ENCODE data around the gene MPRIP. TPM values are rescaled to one million over a fixed set of nuclear protein-coding genes. Genes with fewer than 3 reads are reported as not detected.

The MPRIP gene
- total RNA-seq, 1 experiment from 2014 or later, result 258 TPM

GRCh38 chr17:17087424-17088015, 45.3 kb downstream of the MPRIP start:
- Histone ChIP-seq H3K27ac (ENCODE audit: low read depth, low read length) (no peak overlapping the region), H3K4me1 (ENCODE audit: control insufficient read depth in 1 of 2, insufficient read depth in 2 of 2, low read length in 2 of 2) (peaks cover 8 to 31% of the 10 kb centered on the region in 2 experiments), H3K36me3 (ENCODE audit: control insufficient read depth in 1 of 2, insufficient read depth in 2 of 2, low read length in 2 of 2) (peaks cover 0 to 13% of the 10 kb centered on the region in 2 experiments; a peak in 1 of 4 replicates), H2AFZ (ENCODE audit: low read depth, low read length, poor library complexity, severe bottlenecking) (no peak overlapping the region), H3K9me3 (ENCODE audit: control insufficient read depth in 1 of 2, insufficient read depth in 1 of 2, low read depth in 1 of 2, low read length in 2 of 2) (no peaks in the 10 kb centered on the region), H3K9me2 (ENCODE audit: insufficient read depth) (no peaks in the 10 kb centered on the region), H4K20me1 (ENCODE audit: insufficient read depth) (peaks cover 3% of the 10 kb centered on the region; the same call in 1 of the 2 replicates), H3K4me2 (ENCODE audit: low read length) (no peak overlapping the region), H3K27me3 (ENCODE audit: insufficient read depth, low read length) (no peaks in the 10 kb centered on the region), H3K9ac (ENCODE audit: low read length) (no peak overlapping the region), H3K4me3 (replicated peaks in 1 of 2; ENCODE audit: low read depth in 1 of 2, low read length in 2 of 2) (no peak overlapping the region), H3K79me2 (ENCODE audit: insufficient read depth, low read length) (peaks cover 91% of the 10 kb centered on the region)
- CTCF ChIA-PET, result no interaction called here
- BruUV-seq (replicated peaks), result no TSS peak
- RAD21 ChIA-PET (ENCODE audit: low non-redundant PET in 1 of 2, low total read pairs in 2 of 2, uncharacterized antibody in 2 of 2, unreplicated experiment in 2 of 2), result no interaction called here
- ATAC-seq (no peak), DNase-seq (ENCODE audit: low read depth, low spot score) (no peak)
- POLR2A ChIA-PET, result no interaction called here
- no peak for TF ChIP-seq JUND (IDR thresholded peaks at IDR 0.05)
- intact Hi-C loops (cut with micrococcal nuclease), result no loop called here

- DNase-seq (ENCODE audit: low read depth, low spot score) (no peak), ATAC-seq (no peak)
- Histone ChIP-seq H3K9ac (ENCODE audit: low read length) (no peak overlapping the region), H3K79me2 (ENCODE audit: insufficient read depth, low read length) (peaks cover 91% of the 10 kb centered on the region), H3K27ac (ENCODE audit: low read depth, low read length) (no peak overlapping the region), H2AFZ (ENCODE audit: low read depth, low read length, poor library complexity, severe bottlenecking) (no peak overlapping the region), H4K20me1 (ENCODE audit: insufficient read depth) (peaks cover 3% of the 10 kb centered on the region; the same call in 1 of the 2 replicates), H3K9me3 (ENCODE audit: control insufficient read depth in 1 of 2, insufficient read depth in 1 of 2, low read depth in 1 of 2, low read length in 2 of 2) (no peaks in the 10 kb centered on the region), H3K4me1 (ENCODE audit: control insufficient read depth in 1 of 2, insufficient read depth in 2 of 2, low read length in 2 of 2) (peaks cover 8 to 31% of the 10 kb centered on the region in 2 experiments), H3K36me3 (ENCODE audit: control insufficient read depth in 1 of 2, insufficient read depth in 2 of 2, low read length in 2 of 2) (peaks cover 0 to 7% of the 10 kb centered on the region in 2 experiments; a peak in 1 of 4 replicates), H3K9me2 (ENCODE audit: insufficient read depth) (no peaks in the 10 kb centered on the region), H3K4me3 (replicated peaks in 1 of 2; ENCODE audit: low read depth in 1 of 2, low read length in 2 of 2) (no peak overlapping the region), H3K4me2 (ENCODE audit: low read length) (no peak overlapping the region), H3K27me3 (ENCODE audit: insufficient read depth, low read length) (no peaks in the 10 kb centered on the region)
- ChIA-PET RAD21 (ENCODE audit: low non-redundant PET in 1 of 2, low total read pairs in 2 of 2, uncharacterized antibody in 2 of 2, unreplicated experiment in 2 of 2) (no interaction called here), POLR2A (no interaction called here), CTCF (no interaction called here)
- TF ChIP-seq EGR1 (IDR thresholded peaks at IDR 0.05; ENCODE audit: low read depth) (no peak), SP1 (IDR thresholded peaks at IDR 0.05; ENCODE audit: low read depth) (no peak), EZH2 (IDR thresholded peaks at IDR 0.05) (no peak), JUND (IDR thresholded peaks at IDR 0.05) (no peak), CTCF (IDR thresholded peaks at IDR 0.05 in 2 of 3, conservative IDR thresholded peaks at IDR 0.05 in 1 of 3; ENCODE audit: borderline replicate concordance in 1 of 3, insufficient read depth in 1 of 3, low read depth in 2 of 3, low read length in 2 of 3) (no peak)
- intact Hi-C loops (cut with micrococcal nuclease), result no loop called here
- no TSS peak for BruUV-seq (replicated peaks)
Measured at GRCh38 chr17:17088086-17088485, 45.8 kb downstream of the MPRIP start.
